ENCODE data around the gene NID2. TPM values are rescaled to one million over a fixed set of nuclear protein-coding genes. Genes with fewer than 3 reads are reported as not detected.

Gene NID2
- total and polyA plus RNA-seq, 4 donors, result 2.3 to 23.3 (median 10.1) TPM

DNA sequence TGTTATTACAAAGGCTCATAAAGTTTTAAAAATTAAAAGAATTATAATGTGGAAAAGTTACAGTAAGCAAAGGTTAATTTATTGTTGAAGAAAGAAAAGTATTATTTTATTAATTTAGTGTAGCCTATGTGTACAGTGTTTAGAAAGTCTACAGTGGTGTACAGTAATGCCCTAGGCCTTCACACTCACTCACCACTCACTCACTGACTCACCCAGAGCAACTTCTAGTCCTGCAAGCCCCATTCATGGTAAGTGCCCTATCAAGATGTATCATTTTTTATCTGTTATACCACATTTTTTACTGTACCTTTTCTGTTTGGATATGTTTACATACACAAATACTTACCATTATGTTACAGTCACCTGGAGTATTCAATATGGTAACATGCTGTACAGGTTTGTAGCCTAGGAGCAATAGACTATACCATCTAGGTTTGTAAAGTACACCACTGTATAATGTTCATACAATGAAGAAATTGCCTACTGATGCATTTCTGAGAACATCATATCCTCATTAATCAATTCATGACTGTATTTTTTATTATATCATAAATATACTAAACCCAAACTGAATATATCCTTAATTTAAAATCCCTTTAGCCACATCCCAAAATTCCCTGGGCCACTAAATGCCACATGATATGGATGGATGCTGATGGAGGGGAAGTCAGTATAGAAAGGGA is 43.6 kb upstream of the NID2 start:
- Histone ChIP-seq H3K9me3 (ENCODE audit: control insufficient read depth in 4 of 4, low read length in 3 of 4) (no peaks in the 10 kb centered on the region), H3K27me3 (ENCODE audit: control insufficient read depth in 4 of 4, insufficient read depth in 4 of 4, low read length in 3 of 4) (peaks cover 0 to 4% (median 0%) of the 10 kb centered on the region in 4 donors), H3K9ac (ENCODE audit: low read depth in 1 of 2, low read length in 2 of 2) (no peak overlapping the region), H3K36me3 (ENCODE audit: control insufficient read depth in 4 of 4, insufficient read depth in 3 of 4, low read depth in 1 of 4, low read length in 3 of 4) (no peaks in the 10 kb centered on the region), H3K4me3 (ENCODE audit: low read depth in 1 of 3, low read length in 3 of 3) (no peak overlapping the region), H3K4me1 (ENCODE audit: control insufficient read depth in 4 of 4, insufficient read depth in 4 of 4, low read length in 3 of 4) (no peaks in the 10 kb centered on the region), H3K27ac (ENCODE audit: low read depth in 1 of 2, low read length in 2 of 2) (no peak overlapping the region)
- no peak for TF ChIP-seq SP1 (IDR thresholded peaks at IDR 0.05)
- TF ChIP-seq YY1 (IDR thresholded peaks at IDR 0.05), result no peak
- no peak for TF ChIP-seq JUND (IDR thresholded peaks at IDR 0.05)
- TF ChIP-seq HNF4A (conservative IDR thresholded peaks at IDR 0.05), result no peak
- no peak for TF ChIP-seq NR2F2 (IDR thresholded peaks at IDR 0.05)
- no peak for TF ChIP-seq EGR1 (IDR thresholded peaks at IDR 0.05; ENCODE audit: low read depth in 2 of 2)
- TF ChIP-seq, protein P1, sequence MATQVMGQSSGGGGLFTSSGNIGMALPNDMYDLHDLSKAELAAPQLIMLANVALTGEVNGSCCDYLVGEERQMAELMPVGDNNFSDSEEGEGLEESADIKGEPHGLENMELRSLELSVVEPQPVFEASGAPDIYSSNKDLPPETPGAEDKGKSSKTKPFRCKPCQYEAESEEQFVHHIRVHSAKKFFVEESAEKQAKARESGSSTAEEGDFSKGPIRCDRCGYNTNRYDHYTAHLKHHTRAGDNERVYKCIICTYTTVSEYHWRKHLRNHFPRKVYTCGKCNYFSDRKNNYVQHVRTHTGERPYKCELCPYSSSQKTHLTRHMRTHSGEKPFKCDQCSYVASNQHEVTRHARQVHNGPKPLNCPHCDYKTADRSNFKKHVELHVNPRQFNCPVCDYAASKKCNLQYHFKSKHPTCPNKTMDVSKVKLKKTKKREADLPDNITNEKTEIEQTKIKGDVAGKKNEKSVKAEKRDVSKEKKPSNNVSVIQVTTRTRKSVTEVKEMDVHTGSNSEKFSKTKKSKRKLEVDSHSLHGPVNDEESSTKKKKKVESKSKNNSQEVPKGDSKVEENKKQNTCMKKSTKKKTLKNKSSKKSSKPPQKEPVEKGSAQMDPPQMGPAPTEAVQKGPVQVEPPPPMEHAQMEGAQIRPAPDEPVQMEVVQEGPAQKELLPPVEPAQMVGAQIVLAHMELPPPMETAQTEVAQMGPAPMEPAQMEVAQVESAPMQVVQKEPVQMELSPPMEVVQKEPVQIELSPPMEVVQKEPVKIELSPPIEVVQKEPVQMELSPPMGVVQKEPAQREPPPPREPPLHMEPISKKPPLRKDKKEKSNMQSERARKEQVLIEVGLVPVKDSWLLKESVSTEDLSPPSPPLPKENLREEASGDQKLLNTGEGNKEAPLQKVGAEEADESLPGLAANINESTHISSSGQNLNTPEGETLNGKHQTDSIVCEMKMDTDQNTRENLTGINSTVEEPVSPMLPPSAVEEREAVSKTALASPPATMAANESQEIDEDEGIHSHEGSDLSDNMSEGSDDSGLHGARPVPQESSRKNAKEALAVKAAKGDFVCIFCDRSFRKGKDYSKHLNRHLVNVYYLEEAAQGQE (IDR thresholded peaks at IDR 0.05), result no peak
- TF ChIP-seq, protein P2, sequence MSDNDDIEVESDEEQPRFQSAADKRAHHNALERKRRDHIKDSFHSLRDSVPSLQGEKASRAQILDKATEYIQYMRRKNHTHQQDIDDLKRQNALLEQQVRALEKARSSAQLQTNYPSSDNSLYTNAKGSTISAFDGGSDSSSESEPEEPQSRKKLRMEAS (IDR thresholded peaks at IDR 0.05), result no peak
- no peak for TF ChIP-seq RXRA (IDR thresholded peaks at IDR 0.05)
- TF ChIP-seq, protein P3, sequence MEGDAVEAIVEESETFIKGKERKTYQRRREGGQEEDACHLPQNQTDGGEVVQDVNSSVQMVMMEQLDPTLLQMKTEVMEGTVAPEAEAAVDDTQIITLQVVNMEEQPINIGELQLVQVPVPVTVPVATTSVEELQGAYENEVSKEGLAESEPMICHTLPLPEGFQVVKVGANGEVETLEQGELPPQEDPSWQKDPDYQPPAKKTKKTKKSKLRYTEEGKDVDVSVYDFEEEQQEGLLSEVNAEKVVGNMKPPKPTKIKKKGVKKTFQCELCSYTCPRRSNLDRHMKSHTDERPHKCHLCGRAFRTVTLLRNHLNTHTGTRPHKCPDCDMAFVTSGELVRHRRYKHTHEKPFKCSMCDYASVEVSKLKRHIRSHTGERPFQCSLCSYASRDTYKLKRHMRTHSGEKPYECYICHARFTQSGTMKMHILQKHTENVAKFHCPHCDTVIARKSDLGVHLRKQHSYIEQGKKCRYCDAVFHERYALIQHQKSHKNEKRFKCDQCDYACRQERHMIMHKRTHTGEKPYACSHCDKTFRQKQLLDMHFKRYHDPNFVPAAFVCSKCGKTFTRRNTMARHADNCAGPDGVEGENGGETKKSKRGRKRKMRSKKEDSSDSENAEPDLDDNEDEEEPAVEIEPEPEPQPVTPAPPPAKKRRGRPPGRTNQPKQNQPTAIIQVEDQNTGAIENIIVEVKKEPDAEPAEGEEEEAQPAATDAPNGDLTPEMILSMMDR (IDR thresholded peaks at IDR 0.05; ENCODE audit: low read depth, low read length, missing input control), result no peak
- no peak for TF ChIP-seq TAF1 (conservative IDR thresholded peaks at IDR 0.05)
- TF ChIP-seq, protein P4, sequence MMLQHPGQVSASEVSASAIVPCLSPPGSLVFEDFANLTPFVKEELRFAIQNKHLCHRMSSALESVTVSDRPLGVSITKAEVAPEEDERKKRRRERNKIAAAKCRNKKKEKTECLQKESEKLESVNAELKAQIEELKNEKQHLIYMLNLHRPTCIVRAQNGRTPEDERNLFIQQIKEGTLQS (IDR thresholded peaks at IDR 0.05), result no peak
- no peak for TF ChIP-seq RAD21 (IDR thresholded peaks at IDR 0.05)
- TF ChIP-seq, protein P5, sequence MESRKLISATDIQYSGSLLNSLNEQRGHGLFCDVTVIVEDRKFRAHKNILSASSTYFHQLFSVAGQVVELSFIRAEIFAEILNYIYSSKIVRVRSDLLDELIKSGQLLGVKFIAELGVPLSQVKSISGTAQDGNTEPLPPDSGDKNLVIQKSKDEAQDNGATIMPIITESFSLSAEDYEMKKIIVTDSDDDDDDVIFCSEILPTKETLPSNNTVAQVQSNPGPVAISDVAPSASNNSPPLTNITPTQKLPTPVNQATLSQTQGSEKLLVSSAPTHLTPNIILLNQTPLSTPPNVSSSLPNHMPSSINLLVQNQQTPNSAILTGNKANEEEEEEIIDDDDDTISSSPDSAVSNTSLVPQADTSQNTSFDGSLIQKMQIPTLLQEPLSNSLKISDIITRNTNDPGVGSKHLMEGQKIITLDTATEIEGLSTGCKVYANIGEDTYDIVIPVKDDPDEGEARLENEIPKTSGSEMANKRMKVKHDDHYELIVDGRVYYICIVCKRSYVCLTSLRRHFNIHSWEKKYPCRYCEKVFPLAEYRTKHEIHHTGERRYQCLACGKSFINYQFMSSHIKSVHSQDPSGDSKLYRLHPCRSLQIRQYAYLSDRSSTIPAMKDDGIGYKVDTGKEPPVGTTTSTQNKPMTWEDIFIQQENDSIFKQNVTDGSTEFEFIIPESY (IDR thresholded peaks at IDR 0.05), result no peak
- no peak for TF ChIP-seq GABPA (IDR thresholded peaks at IDR 0.05 in 1 of 2, conservative IDR thresholded peaks at IDR 0.05 in 1 of 2)
- DNase-seq (ENCODE audit: low spot score), result no peak

Measured in liver (tissue), 9 donors.